Peyer's patch (tissue), 4 donors: Measurements from ENCODE around the gene ADAMTSL3. TPM values are rescaled to one million over a fixed set of nuclear protein-coding genes. Genes with fewer than 3 reads are reported as not detected.
A peak's percentile ranks its signal among the peaks of the same experiment; 100 is the strongest.

Experiments
- DNase-seq, 3 donors: peaks; one replicate each; pipeline ENCODE4 v3.0.0-alpha.2; 2017 to 2019
- H3K27ac ChIP-seq, 4 donors: fragments of 200-600 bp; sonication (generic); one replicate each; pipeline ENCODE4 v1.5.1; 2016 to 2019
- H3K27me3 ChIP-seq, 2 donors: fragments of 200-600 bp; sonication (generic); one replicate each; pipeline ENCODE4 v1.5.1; 2019
- H3K36me3 ChIP-seq, 3 donors: fragments of 200-600 bp; sonication (generic); one replicate each; pipeline ENCODE4 v1.5.1; 2016 to 2019
- H3K4me1 ChIP-seq, 4 donors: fragments of 200-600 bp; sonication (generic); one replicate each; pipeline ENCODE4 v1.5.1; 2016 to 2019
- H3K4me3 ChIP-seq, 4 donors: fragments of 200-600 bp; sonication (generic); 1 replicate in 3 of 4; 2 replicates in 1 of 4; pipeline ENCODE4 v1.5.1; 2016 to 2019; ENCODE audit warnings: mild to moderate bottlenecking in 1 of 4
- H3K9me3 ChIP-seq, 4 donors: fragments of 200-600 bp; sonication (generic); one replicate each; pipeline ENCODE4 v1.5.1; 2016 to 2019; ENCODE audit warnings: mild to moderate bottlenecking in 1 of 4
- CTCF ChIP-seq, 6 experiments: fragments of 450-650 bp in 4 of 6; fragments of 200-600 bp in 2 of 6; sonication (generic) in 1 of 6; IDR thresholded peaks; one replicate each; pipeline ENCODE4 v1.5.1; 2017 to 2019; ENCODE audit warnings: antibody characterized with exemption in 6 of 6, mild to moderate bottlenecking in 3 of 6, moderate library complexity in 1 of 6
- POLR2A ChIP-seq, 2 donors: fragments of 450-650 bp; IDR thresholded peaks; one replicate each; pipeline ENCODE4 v1.5.1; 2017; ENCODE audit warnings: antibody characterized with exemption in 2 of 2, mild to moderate bottlenecking in 2 of 2, moderate library complexity in 2 of 2
- total RNA-seq, 4 donors: library from RNA; depleted of rRNA; stranded (reverse); fragments of >200 nt; gene quantifications; one replicate each; pipeline ENCODE4 v1.1.0, GENCODE V29; 2016

ADAMTSL3 gene
- total RNA-seq, 4 donors from 2014 or later: 0.94 to 9.1 (median 2.8) TPM

- H3K27ac ChIP-seq: no peak overlapping the region
- DNase-seq: no peak
- no peaks in the 10 kb centered on the region for H3K36me3 ChIP-seq
- no peak overlapping the region for H3K4me3 ChIP-seq
- H3K27me3 ChIP-seq: no peaks in the 10 kb centered on the region
- no peak for TF ChIP-seq POLR2A (IDR thresholded peaks at IDR 0.05)
- TF ChIP-seq CTCF (IDR thresholded peaks at IDR 0.05): no peak
- H3K9me3 ChIP-seq: no peaks in the 10 kb centered on the region
- no peaks in the 10 kb centered on the region for H3K4me1 ChIP-seq
These were observed 352.5 kb downstream of the ADAMTSL3 start for GRCh38 chr15:84006421-84006820.

- TF ChIP-seq POLR2A (IDR thresholded peaks at IDR 0.05): no peak
- no peak for TF ChIP-seq CTCF (IDR thresholded peaks at IDR 0.05)
- H3K9me3 ChIP-seq: no peaks in the 10 kb centered on the region
- DNase-seq: no peak
- H3K36me3 ChIP-seq: no peaks in the 10 kb centered on the region
- no peaks in the 10 kb centered on the region for H3K4me1 ChIP-seq
- no peak overlapping the region for H3K4me3 ChIP-seq
- no peak overlapping the region for H3K27ac ChIP-seq
- no peaks in the 10 kb centered on the region for H3K27me3 ChIP-seq
These were observed 355.7 kb downstream of the ADAMTSL3 start for GRCh38 chr15:84009616-84010015.

- H3K27ac ChIP-seq: no peak overlapping the region
- TF ChIP-seq POLR2A (IDR thresholded peaks at IDR 0.05) (no peak), CTCF (IDR thresholded peaks at IDR 0.05) (no peak)
- no peaks in the 10 kb centered on the region for H3K4me1 ChIP-seq
- no peak overlapping the region for H3K4me3 ChIP-seq
- no peak for DNase-seq
- no peaks in the 10 kb centered on the region for H3K36me3 ChIP-seq
- no peaks in the 10 kb centered on the region for H3K27me3 ChIP-seq
- H3K9me3 ChIP-seq: no peaks in the 10 kb centered on the region
These were observed 356.3 kb downstream of the ADAMTSL3 start for GRCh38 chr15:84010246-84010645.

- no peak overlapping the region for H3K4me3 ChIP-seq
- H3K27me3 ChIP-seq: no peaks in the 10 kb centered on the region
- no peak overlapping the region for H3K27ac ChIP-seq
- TF ChIP-seq POLR2A (IDR thresholded peaks at IDR 0.05): no peak
- no peak for TF ChIP-seq CTCF (IDR thresholded peaks at IDR 0.05)
- H3K36me3 ChIP-seq: no peaks in the 10 kb centered on the region
- H3K4me1 ChIP-seq: no peaks in the 10 kb centered on the region
- no peaks in the 10 kb centered on the region for H3K9me3 ChIP-seq
- no peak for DNase-seq
These were observed 362.4 kb downstream of the ADAMTSL3 start for GRCh38 chr15:84016371-84016770.

GRCh38 chr15:84022516-84022915 is 368.6 kb downstream of the ADAMTSL3 start:
- Histone ChIP-seq H3K4me1 (no peaks in the 10 kb centered on the region), H3K9me3 (no peaks in the 10 kb centered on the region), H3K27ac (no peak overlapping the region), H3K4me3 (no peak overlapping the region), H3K36me3 (no peaks in the 10 kb centered on the region), H3K27me3 (no peaks in the 10 kb centered on the region)
- DNase-seq: no peak
- TF ChIP-seq CTCF (IDR thresholded peaks at IDR 0.05): no peak
- no peak for TF ChIP-seq POLR2A (IDR thresholded peaks at IDR 0.05)

- no peaks in the 10 kb centered on the region for H3K4me1 ChIP-seq
- no peaks in the 10 kb centered on the region for H3K27me3 ChIP-seq
- DNase-seq: no peak
- no peak overlapping the region for H3K27ac ChIP-seq
- H3K36me3 ChIP-seq: no peaks in the 10 kb centered on the region
- H3K4me3 ChIP-seq: no peak overlapping the region
- TF ChIP-seq POLR2A (IDR thresholded peaks at IDR 0.05) (no peak), CTCF (IDR thresholded peaks at IDR 0.05) (peak in 4 of 6 experiments; percentile 15 to 38 (median 30))
- no peaks in the 10 kb centered on the region for H3K9me3 ChIP-seq
These were observed 369.7 kb downstream of the ADAMTSL3 start for GRCh38 chr15:84023636-84024035.
